HCT116 (cell line): ENCODE results near the gene CD63.

Source experiments
- POLR2A ChIP-seq: IDR thresholded peaks from 2 replicates; pipeline ENCODE4 v1.7.0; 2011; ENCODE audit warnings: borderline replicate concordance; ENCODE audit not compliant: insufficient read depth, insufficient read length; ENCODE audit errors: extremely low read depth
- POLR2AphosphoS5 ChIP-seq: IDR thresholded peaks from 2 replicates; pipeline ENCODE4 v1.6.1; 2011; ENCODE audit warnings: mild to moderate bottlenecking, low read depth, low read length, moderate library complexity
- RAD21 ChIP-seq: IDR thresholded peaks from 2 replicates; pipeline ENCODE4 v1.6.1; 2012; ENCODE audit warnings: low read depth, mild to moderate bottlenecking
- ZNF274 ChIP-seq: fragments of 200-500 bp; sonication (Bioruptor generic); IDR thresholded peaks from 2 replicates; pipeline ENCODE4 v1.6.1; 2014; ENCODE audit warnings: mild to moderate bottlenecking, low read depth, low read length, inconsistent platforms
- TF ChIP-seq, protein P1 (sequence below), 3 experiments: fragments of 200-600 bp in 1 of 3; sonication (generic) in 1 of 3; IDR thresholded peaks in 2 of 3; conservative IDR thresholded peaks in 1 of 3; 2 replicates each; pipeline ENCODE4 v1.5.1; 2012 to 2017; ENCODE audit warnings: low read depth in 2 of 3, low read length in 2 of 3, antibody characterized with exemption in 1 of 3, borderline replicate concordance in 1 of 3, control low read depth in 1 of 3, mild to moderate bottlenecking in 1 of 3, mixed read lengths in 1 of 3, mixed run types in 1 of 3, moderate library complexity in 1 of 3; ENCODE audit not compliant: insufficient read depth in 1 of 3

DNA sequence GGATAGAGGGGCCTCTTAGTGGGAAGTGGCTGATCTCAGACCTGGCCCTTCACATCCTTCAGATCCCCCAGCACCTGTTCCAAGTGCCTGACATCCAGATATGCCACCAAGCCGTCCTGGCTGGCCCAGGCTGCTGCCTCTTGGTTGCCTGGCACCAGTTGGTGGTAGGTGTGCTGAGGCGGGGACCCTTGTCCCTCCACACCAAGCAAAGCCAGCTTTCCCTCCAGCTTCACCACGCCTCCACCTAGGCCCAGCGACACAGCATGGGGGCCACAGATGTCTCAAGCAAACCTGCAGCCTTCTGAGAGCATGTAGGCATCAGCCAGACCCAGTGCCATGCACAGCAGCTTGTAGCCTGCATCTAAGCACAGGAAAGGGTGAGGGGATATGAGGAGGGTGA, 3.5 kb upstream of the CD63 start:
- TF ChIP-seq POLR2A (no peak), POLR2AphosphoS5 (no peak), RAD21 (no peak), ZNF274 (no peak)
- TF ChIP-seq, protein P1, sequence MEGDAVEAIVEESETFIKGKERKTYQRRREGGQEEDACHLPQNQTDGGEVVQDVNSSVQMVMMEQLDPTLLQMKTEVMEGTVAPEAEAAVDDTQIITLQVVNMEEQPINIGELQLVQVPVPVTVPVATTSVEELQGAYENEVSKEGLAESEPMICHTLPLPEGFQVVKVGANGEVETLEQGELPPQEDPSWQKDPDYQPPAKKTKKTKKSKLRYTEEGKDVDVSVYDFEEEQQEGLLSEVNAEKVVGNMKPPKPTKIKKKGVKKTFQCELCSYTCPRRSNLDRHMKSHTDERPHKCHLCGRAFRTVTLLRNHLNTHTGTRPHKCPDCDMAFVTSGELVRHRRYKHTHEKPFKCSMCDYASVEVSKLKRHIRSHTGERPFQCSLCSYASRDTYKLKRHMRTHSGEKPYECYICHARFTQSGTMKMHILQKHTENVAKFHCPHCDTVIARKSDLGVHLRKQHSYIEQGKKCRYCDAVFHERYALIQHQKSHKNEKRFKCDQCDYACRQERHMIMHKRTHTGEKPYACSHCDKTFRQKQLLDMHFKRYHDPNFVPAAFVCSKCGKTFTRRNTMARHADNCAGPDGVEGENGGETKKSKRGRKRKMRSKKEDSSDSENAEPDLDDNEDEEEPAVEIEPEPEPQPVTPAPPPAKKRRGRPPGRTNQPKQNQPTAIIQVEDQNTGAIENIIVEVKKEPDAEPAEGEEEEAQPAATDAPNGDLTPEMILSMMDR (IDR thresholded peaks at IDR 0.05 in 2 of 3, conservative IDR thresholded peaks at IDR 0.05 in 1 of 3; ENCODE audit: borderline replicate concordance in 1 of 3, insufficient read depth in 1 of 3, low read depth in 2 of 3, low read length in 2 of 3), result no peak
